T47D (cell line): ENCODE results near the gene CLEC4F.

Experiments
- DNase-seq, 2 experiments: peaks; one replicate each; pipeline versions ENCODE4 v3.0.0 to v3.0.0-alpha.2; 2011 to 2012; ENCODE audit warnings: low read depth in 1 of 2, low spot score in 1 of 2
- JUND ChIP-seq: IDR thresholded peaks from 2 replicates; pipeline ENCODE4 v1.6.1; 2012; ENCODE audit warnings: low read depth
- in situ Hi-C: cut with HindIII; loops from 2 replicates; pipeline ENCODE4 v1.10.0; 2016; ENCODE audit warnings: low sequenced_read_pairs, low pct_unique_long_range_greater_than_20kb

The CLEC4F gene

DNA sequence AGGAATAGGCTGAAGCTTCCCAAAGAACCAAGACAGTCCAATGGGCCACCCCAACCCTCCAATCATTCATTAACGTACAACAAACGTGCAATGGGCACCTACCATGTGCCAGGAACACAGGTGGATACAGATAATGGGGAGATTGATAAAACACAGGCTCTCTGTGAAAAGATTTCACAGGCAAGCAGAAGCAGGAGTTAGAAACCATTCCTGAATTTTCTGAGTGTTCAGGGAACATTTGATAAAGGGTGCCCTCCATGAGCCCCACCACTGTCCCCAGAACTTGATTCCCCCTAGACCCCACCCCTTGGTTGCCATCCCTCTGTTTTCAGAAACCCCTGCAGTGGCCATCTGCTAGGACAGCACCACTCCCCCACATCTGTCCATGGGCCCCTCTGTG is 13.7 kb upstream of the CLEC4F start:
- DNase-seq, result no peak
- in situ Hi-C loops, result no loop called here
- TF ChIP-seq JUND, result no peak

DNA sequence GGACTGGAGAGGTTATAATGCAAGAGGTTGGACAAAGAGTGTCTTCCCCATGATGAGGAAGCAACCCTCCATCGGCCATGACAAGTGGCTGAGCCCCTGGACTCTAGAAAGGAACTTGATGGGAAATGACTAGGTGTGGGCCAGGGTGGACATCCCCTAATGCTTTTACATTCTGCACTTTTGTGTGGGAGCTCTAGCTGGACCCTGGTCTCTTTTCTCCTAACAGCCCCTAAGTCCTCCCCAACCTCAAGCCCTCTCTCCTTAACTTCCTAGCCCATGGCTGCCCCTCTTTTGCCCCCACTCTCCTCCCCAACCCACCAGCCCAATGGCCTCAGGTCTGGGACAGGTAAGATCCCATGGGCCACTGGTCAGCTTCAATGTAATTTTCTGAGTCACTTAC is 12.8 kb upstream of the CLEC4F start:
- no peak for TF ChIP-seq JUND
- no peak for DNase-seq
- in situ Hi-C loops, result no loop called here

DNA sequence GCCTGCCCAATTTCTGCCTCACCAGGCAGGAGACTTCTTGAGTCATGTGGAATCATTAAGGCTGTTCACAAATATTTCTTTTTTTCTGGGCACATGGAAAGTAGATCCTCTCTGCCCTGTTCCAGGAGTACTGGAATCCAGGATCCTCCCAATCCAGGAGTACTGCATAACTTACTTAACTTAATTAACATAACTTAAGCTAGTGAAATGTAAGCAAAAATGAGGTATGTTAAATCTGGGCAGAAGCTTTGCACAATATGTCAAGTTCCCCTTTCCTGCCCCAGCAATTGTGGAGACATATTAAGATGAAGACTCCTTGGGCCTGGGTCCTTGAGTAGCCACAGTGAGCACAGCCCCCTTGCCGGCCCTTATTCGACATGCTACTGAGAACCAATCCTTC is 12.0 kb upstream of the CLEC4F start:
- no peak for DNase-seq
- in situ Hi-C loops, result no loop called here
- TF ChIP-seq JUND, result no peak

DNA sequence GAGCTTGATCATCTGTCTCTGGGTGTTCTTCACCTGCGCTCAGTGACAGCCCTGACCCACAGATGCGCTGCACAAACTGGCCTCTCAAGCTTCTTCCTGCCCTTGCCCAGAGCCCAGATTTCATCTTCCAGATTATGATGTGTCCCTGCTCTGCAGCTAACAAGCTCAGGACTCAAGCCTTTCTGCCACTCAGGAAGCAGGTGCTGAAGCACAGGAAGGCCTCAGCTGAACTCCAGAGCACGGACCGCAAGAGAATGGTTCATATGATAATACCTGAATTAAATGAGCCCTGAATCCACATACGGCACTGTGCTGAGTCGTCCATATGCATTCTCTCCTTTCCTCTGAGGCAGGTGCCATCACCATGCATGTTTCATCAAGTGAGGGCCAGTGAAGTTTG is 11.5 kb upstream of the CLEC4F start:
- DNase-seq, result no peak
- TF ChIP-seq JUND, result no peak
- in situ Hi-C loops, result no loop called here

DNA sequence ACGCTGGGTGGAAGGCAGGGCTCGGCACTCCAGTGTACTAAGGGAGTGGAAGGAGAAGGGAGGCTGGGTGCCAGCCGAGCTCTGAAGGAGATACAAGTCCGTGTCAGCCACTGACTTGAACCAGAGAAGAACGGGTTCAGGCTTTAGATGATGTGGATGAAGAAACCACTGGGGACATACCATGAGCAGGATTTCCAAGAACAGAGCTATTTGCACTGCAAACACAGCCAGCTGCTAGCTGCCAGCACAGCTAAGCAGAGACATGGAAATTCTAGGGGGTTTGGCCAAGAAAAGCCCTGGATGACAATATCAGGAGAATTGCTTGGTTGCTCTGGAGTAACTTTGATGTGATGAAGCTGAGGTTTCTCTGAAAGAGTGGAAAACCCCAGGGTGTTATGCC is 10.0 kb upstream of the CLEC4F start:
- no peak for TF ChIP-seq JUND
- in situ Hi-C loops, result no loop called here
- no peak for DNase-seq

DNA sequence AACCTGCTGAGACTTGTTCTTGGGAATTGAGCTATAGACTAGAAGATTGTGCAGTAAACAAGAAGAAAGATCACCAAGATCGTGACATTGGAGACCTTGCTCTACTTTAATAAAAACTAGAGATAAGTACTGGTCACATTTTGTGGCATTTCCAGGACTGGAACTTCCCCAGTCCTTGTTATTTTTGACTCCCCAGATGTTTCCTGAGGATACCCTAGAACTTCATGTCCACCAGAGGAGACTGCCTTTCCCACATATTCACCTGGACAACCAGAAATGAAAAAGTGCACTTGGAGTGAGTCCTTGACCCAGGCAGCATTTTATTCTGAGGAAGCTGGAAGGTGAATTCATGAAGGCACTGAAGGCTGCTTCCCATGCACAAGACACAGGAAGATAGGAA is 9.5 kb upstream of the CLEC4F start:
- no peak for DNase-seq
- in situ Hi-C loops, result no loop called here
- TF ChIP-seq JUND, result no peak

DNA sequence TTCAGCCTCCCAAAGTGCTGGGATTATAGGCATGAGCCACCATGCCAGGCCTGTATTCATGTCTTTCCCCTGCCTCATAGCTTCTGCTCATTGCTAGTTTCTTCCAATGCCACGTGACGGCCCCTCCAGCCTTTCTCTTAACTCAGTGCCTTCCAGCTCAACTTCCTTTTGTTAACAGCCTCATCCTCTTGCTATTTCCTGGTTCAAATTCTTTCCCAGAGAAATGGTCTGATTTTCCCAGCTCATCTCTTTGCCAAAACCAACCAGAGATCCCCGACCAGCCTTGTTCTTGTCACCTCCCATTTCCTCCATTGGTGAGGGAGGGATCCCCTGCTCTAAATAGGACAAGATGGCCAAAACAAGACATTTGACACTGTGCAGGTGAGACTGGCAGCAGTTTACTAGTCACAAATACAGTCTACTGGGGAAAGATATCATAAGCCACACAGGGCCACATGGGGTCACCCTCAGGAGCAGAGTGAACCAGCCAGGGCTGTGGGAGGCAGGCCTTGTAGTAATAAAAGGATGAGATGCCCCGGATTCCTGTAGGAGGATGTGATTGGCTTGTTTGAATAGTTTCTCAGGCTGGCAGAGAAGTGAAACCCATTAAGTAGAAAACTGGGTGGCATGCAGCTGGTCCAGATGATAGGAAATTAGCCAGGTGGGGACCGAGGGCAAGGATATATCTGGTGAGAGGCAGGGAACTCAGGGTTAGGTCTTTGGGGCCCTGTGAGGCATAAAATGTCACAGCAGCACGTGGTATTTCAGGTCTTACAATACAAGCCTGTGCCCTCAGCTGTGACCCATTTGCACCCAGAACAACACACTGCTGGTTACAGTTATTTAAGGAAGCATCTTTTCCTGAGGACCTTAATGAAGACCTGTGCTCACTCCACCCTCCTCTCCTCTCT is 8.8 kb upstream of the CLEC4F start:
- in situ Hi-C loops, result no loop called here

DNA sequence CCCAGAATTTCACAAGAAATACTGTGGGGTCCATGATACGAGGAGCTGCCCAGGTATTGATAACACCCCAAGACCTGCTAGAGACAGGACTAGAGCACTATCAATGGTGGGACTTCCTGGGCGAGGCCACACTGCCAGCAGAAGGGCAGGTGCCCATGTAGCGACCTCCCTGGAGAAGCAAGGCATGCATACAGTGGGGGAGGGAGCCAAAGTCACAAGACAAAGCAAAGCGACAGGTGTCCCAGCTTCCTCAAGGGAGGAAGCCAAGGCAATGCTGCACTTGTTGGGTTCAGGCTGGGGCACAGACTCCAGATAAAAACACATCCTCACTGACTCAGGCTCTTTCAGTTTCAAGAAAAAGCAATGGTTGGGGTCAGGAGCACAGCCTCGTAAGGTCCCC is 7.7 kb upstream of the CLEC4F start:
- in situ Hi-C loops, result no loop called here
- no peak for TF ChIP-seq JUND
- DNase-seq, result no peak

More for the DNA sequence above, 8.8 kb upstream of the CLEC4F start:
- DNase-seq, result no peak
- TF ChIP-seq JUND, result no peak

DNA sequence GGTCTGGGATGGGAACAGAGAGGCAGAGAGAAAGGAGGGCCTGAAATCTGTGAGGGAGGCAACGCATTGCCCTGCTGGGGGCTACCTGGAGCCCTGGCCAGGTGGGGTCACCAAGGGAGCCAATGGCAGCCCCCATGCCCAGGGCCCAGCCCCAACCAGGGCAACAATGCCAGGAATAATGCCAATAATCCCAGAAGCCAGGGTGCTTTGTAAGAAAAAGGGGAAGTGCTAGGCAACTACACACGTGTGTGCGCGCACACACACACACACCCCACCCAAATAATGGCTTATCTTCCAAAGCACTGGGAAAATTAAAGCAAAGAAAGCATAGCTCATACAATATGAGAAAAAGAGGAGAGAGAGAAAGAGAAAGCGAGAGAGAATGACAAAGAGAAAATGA is 7.0 kb upstream of the CLEC4F start:
- TF ChIP-seq JUND, result no peak
- no peak for DNase-seq
- in situ Hi-C loops, result no loop called here

DNA sequence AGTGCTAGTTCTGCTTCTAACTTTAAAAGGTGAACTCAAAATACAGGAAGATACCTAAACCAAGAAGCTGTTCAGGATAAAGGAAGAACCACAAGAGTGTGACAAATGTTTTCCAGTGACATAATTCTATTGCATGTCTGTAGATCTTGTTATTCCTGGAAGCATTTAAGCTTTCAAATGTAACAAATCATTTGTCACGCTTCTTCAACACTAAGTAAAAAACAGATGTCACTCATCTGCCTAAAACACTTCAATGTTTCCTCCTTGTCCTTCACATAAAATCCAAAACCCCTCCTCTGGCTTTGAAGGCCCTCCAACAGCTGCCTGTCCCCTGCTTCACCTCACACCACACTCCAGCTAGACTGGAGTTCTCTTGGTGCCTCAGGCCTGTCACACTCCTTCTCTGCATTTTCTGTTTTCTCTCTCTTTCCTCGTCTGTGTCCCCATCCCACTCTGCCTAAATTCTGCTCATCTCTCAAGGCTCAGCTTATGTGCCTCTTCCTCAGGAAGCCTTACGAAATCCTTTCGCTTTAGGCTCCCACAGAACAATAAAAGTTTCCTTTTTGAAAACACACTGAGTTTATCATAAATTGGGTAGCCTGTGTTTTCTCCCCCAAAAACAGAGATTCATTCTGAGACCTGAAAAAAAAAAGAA is 6.4 kb upstream of the CLEC4F start:
- TF ChIP-seq JUND, result no peak
- in situ Hi-C loops, result no loop called here
- no peak for DNase-seq

DNA sequence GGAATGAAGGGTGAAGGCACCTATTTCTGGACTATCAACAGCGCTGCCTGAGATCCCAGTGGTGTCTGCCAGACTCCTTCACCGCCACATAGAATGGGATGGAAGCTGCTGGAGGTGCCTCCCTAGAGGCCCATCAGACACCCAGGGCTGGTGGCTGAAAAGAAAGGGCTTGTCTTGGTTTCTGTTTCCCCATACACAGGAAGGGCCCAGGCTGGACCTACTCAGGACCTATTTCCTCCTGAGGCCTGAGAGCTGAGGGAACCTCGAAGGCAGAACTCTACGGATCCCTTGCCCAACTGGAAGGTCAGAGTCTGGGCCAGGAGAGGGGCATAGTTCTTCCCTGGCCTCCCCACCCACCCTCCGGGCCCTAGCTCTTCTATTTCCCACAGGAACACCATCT is 2.9 kb upstream of the CLEC4F start:
- no peak for TF ChIP-seq JUND
- no peak for DNase-seq
- in situ Hi-C loops, result no loop called here

DNA sequence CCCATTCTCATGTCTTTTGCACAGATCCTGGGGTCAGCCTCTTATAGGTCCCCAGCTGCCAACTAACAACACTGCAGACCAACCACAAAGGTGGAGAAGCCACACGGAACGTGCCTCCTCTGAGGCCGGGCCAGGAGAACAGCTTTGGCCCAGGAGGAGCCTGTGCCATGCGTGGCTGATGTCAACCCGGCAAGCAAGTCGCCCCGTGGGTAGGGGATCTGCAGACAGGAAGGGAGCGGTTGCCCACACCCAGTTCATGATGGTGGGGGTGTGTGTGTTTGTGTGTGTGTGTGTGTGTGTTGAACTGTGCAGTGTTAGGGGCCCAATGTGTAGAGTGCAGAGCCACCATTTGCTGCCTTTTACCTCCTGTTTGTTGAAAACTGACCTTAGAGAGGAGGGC is 2.4 kb upstream of the CLEC4F start:
- no peak for TF ChIP-seq JUND
- in situ Hi-C loops, result no loop called here
- DNase-seq, result no peak

DNA sequence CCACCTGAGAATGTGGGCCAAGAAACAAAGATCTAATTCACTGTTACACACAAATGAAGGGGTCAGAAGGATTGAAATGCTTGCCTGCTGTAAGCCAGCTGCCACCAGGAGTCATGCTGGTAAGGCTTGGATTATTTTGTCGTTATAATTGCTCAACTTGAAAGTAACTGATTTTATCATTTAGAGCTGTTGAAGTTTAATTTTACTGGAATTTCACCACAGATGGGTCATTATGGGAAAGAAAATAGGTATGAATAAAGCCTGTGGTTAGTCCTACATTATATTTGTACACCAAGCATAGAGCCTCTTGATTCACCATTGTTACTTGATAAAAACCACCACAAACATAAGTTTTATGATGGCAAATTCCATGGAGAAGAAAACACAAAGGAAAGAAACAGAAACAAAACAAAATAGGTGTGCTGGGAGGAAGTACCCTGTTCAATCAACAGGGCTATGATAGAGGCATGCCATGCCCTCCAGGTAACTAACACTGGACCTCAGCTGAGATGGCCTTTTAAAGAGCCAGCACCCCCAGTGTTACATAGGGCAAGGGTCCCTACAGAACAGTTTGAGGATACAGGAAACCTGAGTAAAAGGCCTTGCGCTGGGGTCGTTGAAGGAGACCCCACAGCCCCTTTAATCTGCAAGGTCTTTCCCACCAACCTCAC is 3.0 kb downstream of the CLEC4F start:
- no peak for TF ChIP-seq JUND
- DNase-seq, result peak in 1 of 2 experiments; percentile 1
- in situ Hi-C loops, result no loop called here
